Measurements from ENCODE around the gene HOMEZ. TPM values are rescaled to one million over a fixed set of nuclear protein-coding genes. Genes with fewer than 3 reads are reported as not detected.

HOMEZ gene
- total and polyA plus RNA-seq, 2 donors from 2014 or later = 14.8 to 18.5 TPM

GRCh38 chr14:23321572-23322547, 35.9 kb upstream of the HOMEZ start:
- Histone ChIP-seq H3K36me3 (ENCODE audit: control insufficient read depth in 2 of 3, insufficient read depth in 3 of 3, low read length in 3 of 3) (peaks cover 9 to 25% (median 10%) of the 10 kb centered on the region in 3 donors), H3K9me3 (ENCODE audit: control insufficient read depth in 2 of 3, insufficient read depth in 1 of 3, low read length in 3 of 3) (no peaks in the 10 kb centered on the region), H3K27ac (ENCODE audit: low read depth in 2 of 2, low read length in 2 of 2) (peak overlapping the region; percentile 86 to 92), H3K4me3 (ENCODE audit: low read length in 3 of 3) (peak overlapping the region; percentile 89 to 100 (median 96)), H3K27me3 (ENCODE audit: control insufficient read depth, insufficient read depth, low read length) (no peaks in the 10 kb centered on the region), H3K4me1 (ENCODE audit: control insufficient read depth in 2 of 3, insufficient read depth in 2 of 3, low read depth in 1 of 3, low read length in 3 of 3) (peaks cover 3 to 19% (median 16%) of the 10 kb centered on the region in 3 donors), H3K9ac (ENCODE audit: low read length in 3 of 3) (peak overlapping the region; percentile 84 to 98 (median 95))
- DNase-seq (peak; percentile 59 to 89 (median 60)), FAIRE-seq (no peak)
- no peak for TF ChIP-seq CTCF (IDR thresholded peaks at IDR 0.05; ENCODE audit: borderline replicate concordance, extremely low read depth, insufficient read depth)
- intact Hi-C loops (cut with DNase I) = no loop called here

- Histone ChIP-seq H3K9me3 (ENCODE audit: control insufficient read depth in 2 of 3, insufficient read depth in 1 of 3, low read length in 3 of 3) (no peaks in the 10 kb centered on the region), H3K9ac (ENCODE audit: low read length in 3 of 3) (peak within 1 kb of the TSS; percentile 84 to 98 (median 95)), H3K27me3 (ENCODE audit: control insufficient read depth, insufficient read depth, low read length) (no peaks in the 10 kb centered on the region), H3K4me3 (ENCODE audit: low read length in 3 of 3) (peak within 1 kb of the TSS; percentile 89 to 100 (median 96)), H3K36me3 (ENCODE audit: control insufficient read depth in 2 of 3, insufficient read depth in 3 of 3, low read length in 3 of 3) (peaks cover 9 to 25% (median 10%) of the 10 kb centered on the region in 3 donors), H3K27ac (ENCODE audit: low read depth in 2 of 2, low read length in 2 of 2) (peak within 1 kb of the TSS; percentile 92 to 98), H3K4me1 (ENCODE audit: control insufficient read depth in 2 of 3, insufficient read depth in 2 of 3, low read depth in 1 of 3, low read length in 3 of 3) (peaks cover 3 to 19% (median 16%) of the 10 kb centered on the region in 3 donors)
- DNase-seq (peak; percentile 99 to 100 (median 100)), FAIRE-seq (peak; percentile 98)
- intact Hi-C loops (cut with DNase I) = no loop called here
- TF ChIP-seq CTCF (IDR thresholded peaks at IDR 0.05; ENCODE audit: borderline replicate concordance, extremely low read depth, insufficient read depth) = peak; percentile 3
Measured at GRCh38 chr14:23320584-23321571, 34.9 kb upstream of the HOMEZ start, which contains the start of gene PABPN1. Gene PABPN1 (plus strand): TSS chr14:23321457. CDS start chr14:23321470, 13 bp downstream.

- Histone ChIP-seq H3K9me3 (ENCODE audit: control insufficient read depth in 2 of 3, insufficient read depth in 1 of 3, low read length in 3 of 3) (no peaks in the 10 kb centered on the region), H3K4me1 (ENCODE audit: control insufficient read depth in 2 of 3, insufficient read depth in 2 of 3, low read depth in 1 of 3, low read length in 3 of 3) (peaks cover 3 to 19% (median 16%) of the 10 kb centered on the region in 3 donors), H3K36me3 (ENCODE audit: control insufficient read depth in 2 of 3, insufficient read depth in 3 of 3, low read length in 3 of 3) (peaks cover 9 to 24% (median 10%) of the 10 kb centered on the region in 3 donors), H3K27ac (ENCODE audit: low read depth in 2 of 2, low read length in 2 of 2) (peak overlapping the region; percentile 92 to 98), H3K9ac (ENCODE audit: low read length in 3 of 3) (peak overlapping the region in 2 of 3 donors; percentile 75 to 80), H3K4me3 (ENCODE audit: low read length in 3 of 3) (peak overlapping the region; percentile 73 to 84 (median 77)), H3K27me3 (ENCODE audit: control insufficient read depth, insufficient read depth, low read length) (no peaks in the 10 kb centered on the region)
- intact Hi-C loops (cut with DNase I) = no loop called here
- no peak for TF ChIP-seq CTCF (IDR thresholded peaks at IDR 0.05; ENCODE audit: borderline replicate concordance, extremely low read depth, insufficient read depth)
- FAIRE-seq (no peak), DNase-seq (no peak)
Measured at GRCh38 chr14:23319746-23320583, 34.0 kb upstream of the HOMEZ start.
